ENCODE measurements around the gene WNT5A. TPM values are rescaled to one million over a fixed set of nuclear protein-coding genes. Genes with fewer than 3 reads are reported as not detected.

WNT5A gene
- total RNA-seq, 4 donors from 2014 or later = 14.5 to 45.9 (median 21.0) TPM

GRCh38 chr3:55468251-55468650 lies 18.9 kb downstream of the WNT5A start:
- no peak for TF ChIP-seq POLR2AphosphoS5 (IDR thresholded peaks at IDR 0.05)
- TF ChIP-seq CTCF (IDR thresholded peaks at IDR 0.05) = no peak
- TF ChIP-seq EP300 (IDR thresholded peaks at IDR 0.05) = no peak
- no peak for TF ChIP-seq POLR2A (IDR thresholded peaks at IDR 0.05; ENCODE audit: low read depth)
- no peaks in the 10 kb centered on the region for H3K9me3 ChIP-seq
- H3K27me3 ChIP-seq = no peaks in the 10 kb centered on the region
- H3K27ac ChIP-seq (replicated peaks in 1 of 4) = no peak overlapping the region
- DNase-seq (ENCODE audit: extremely low spot score) = no peak
- H3K36me3 ChIP-seq = peaks cover 0 to 20% (median 4%) of the 10 kb centered on the region in 4 donors
- intact Hi-C loops (cut with DNase I) = no loop called here
- H3K4me3 ChIP-seq = no peak overlapping the region
- 91% methylated on average over 5 of the region's 5 CpGs for WGBS
- peaks cover 0 to 10% (median 6%) of the 10 kb centered on the region in 4 donors for H3K4me1 ChIP-seq

- H3K27ac ChIP-seq (replicated peaks in 1 of 4) = no peak overlapping the region
- H3K4me3 ChIP-seq = no peak overlapping the region
- no peaks in the 10 kb centered on the region for H3K9me3 ChIP-seq
- intact Hi-C loops (cut with DNase I) = no loop called here
- H3K36me3 ChIP-seq = peaks cover 0 to 20% (median 4%) of the 10 kb centered on the region in 4 donors
- TF ChIP-seq POLR2AphosphoS5 (IDR thresholded peaks at IDR 0.05) (no peak), POLR2A (IDR thresholded peaks at IDR 0.05; ENCODE audit: low read depth) (no peak), EP300 (IDR thresholded peaks at IDR 0.05) (no peak), CTCF (IDR thresholded peaks at IDR 0.05) (no peak)
- 70% methylated on average over 2 of the region's 2 CpGs for WGBS
- no peak for DNase-seq (ENCODE audit: extremely low spot score)
- peaks cover 0 to 10% (median 6%) of the 10 kb centered on the region in 4 donors for H3K4me1 ChIP-seq
- H3K27me3 ChIP-seq = no peaks in the 10 kb centered on the region
Observed at GRCh38 chr3:55467099-55467498, 20.0 kb downstream of the WNT5A start.

- DNase-seq (ENCODE audit: extremely low spot score) = no peak
- WGBS = 90% methylated on average over 3 of the region's 3 CpGs
- H3K36me3 ChIP-seq = peaks cover 0 to 20% (median 4%) of the 10 kb centered on the region in 4 donors
- H3K4me1 ChIP-seq = peaks cover 0 to 7% (median 3%) of the 10 kb centered on the region in 4 donors
- no peak overlapping the region for H3K27ac ChIP-seq (replicated peaks in 1 of 4)
- TF ChIP-seq POLR2A (IDR thresholded peaks at IDR 0.05; ENCODE audit: low read depth) = no peak
- TF ChIP-seq CTCF (IDR thresholded peaks at IDR 0.05) = no peak
- no peak for TF ChIP-seq POLR2AphosphoS5 (IDR thresholded peaks at IDR 0.05)
- TF ChIP-seq EP300 (IDR thresholded peaks at IDR 0.05) = no peak
- intact Hi-C loops (cut with DNase I) = no loop called here
- no peaks in the 10 kb centered on the region for H3K9me3 ChIP-seq
- H3K4me3 ChIP-seq = no peak overlapping the region
- H3K27me3 ChIP-seq = no peaks in the 10 kb centered on the region
Observed at GRCh38 chr3:55466526-55466925, 20.6 kb downstream of the WNT5A start.

- 93% methylated on average over 1 of the region's 1 CpG for WGBS
- intact Hi-C loops (cut with DNase I) = no loop called here
- H3K27ac ChIP-seq (replicated peaks in 1 of 4) = no peak overlapping the region
- no peak for TF ChIP-seq POLR2AphosphoS5 (IDR thresholded peaks at IDR 0.05)
- TF ChIP-seq CTCF (IDR thresholded peaks at IDR 0.05) = no peak
- no peak for TF ChIP-seq EP300 (IDR thresholded peaks at IDR 0.05)
- TF ChIP-seq POLR2A (IDR thresholded peaks at IDR 0.05; ENCODE audit: low read depth) = no peak
- no peak for DNase-seq (ENCODE audit: extremely low spot score)
- no peaks in the 10 kb centered on the region for H3K36me3 ChIP-seq
- no peak overlapping the region for H3K4me3 ChIP-seq
- no peaks in the 10 kb centered on the region for H3K9me3 ChIP-seq
- no peaks in the 10 kb centered on the region for H3K4me1 ChIP-seq
- no peaks in the 10 kb centered on the region for H3K27me3 ChIP-seq
Observed at GRCh38 chr3:55461896-55462295, 25.2 kb downstream of the WNT5A start.

GRCh38 chr3:55459838-55460237 lies 27.3 kb downstream of the WNT5A start:
- no peaks in the 10 kb centered on the region for H3K4me1 ChIP-seq
- no peak overlapping the region for H3K4me3 ChIP-seq
- H3K36me3 ChIP-seq = no peaks in the 10 kb centered on the region
- H3K27me3 ChIP-seq = no peaks in the 10 kb centered on the region
- intact Hi-C loops (cut with DNase I) = no loop called here
- TF ChIP-seq POLR2A (IDR thresholded peaks at IDR 0.05; ENCODE audit: low read depth) (no peak), CTCF (IDR thresholded peaks at IDR 0.05) (no peak), EP300 (IDR thresholded peaks at IDR 0.05) (no peak), POLR2AphosphoS5 (IDR thresholded peaks at IDR 0.05) (no peak)
- no peaks in the 10 kb centered on the region for H3K9me3 ChIP-seq
- no peak overlapping the region for H3K27ac ChIP-seq (replicated peaks in 1 of 4)
- DNase-seq (ENCODE audit: extremely low spot score) = no peak

All from esophagus muscularis mucosa (tissue), 4 donors.